Neuron (in vitro differentiated cells): Measurements from ENCODE around the gene C1GALT1C1.

ENCODE experiments used
- H2AFZ ChIP-seq: one replicate; pipeline ENCODE4 v1.6.1; 2013; ENCODE audit warnings: low read depth, mild to moderate bottlenecking, inconsistent platforms, low read length, moderate library complexity
- H3K27me3 ChIP-seq: one replicate; pipeline ENCODE4 v1.6.1; 2013; ENCODE audit warnings: low read length; ENCODE audit not compliant: insufficient read depth
- H3K36me3 ChIP-seq: one replicate; pipeline ENCODE4 v1.6.1; 2013; ENCODE audit warnings: low read length; ENCODE audit not compliant: insufficient read depth
- H3K4me1 ChIP-seq: one replicate; pipeline ENCODE4 v1.6.1; 2013; ENCODE audit warnings: low read length; ENCODE audit not compliant: insufficient read depth
- H3K4me3 ChIP-seq: 2 replicates; pipeline ENCODE4 v1.5.1; 2013; ENCODE audit warnings: mild to moderate bottlenecking, low read length, moderate library complexity
- H3K9me3 ChIP-seq: one replicate; pipeline ENCODE4 v1.6.1; 2013; ENCODE audit warnings: low read length

Gene C1GALT1C1

DNA sequence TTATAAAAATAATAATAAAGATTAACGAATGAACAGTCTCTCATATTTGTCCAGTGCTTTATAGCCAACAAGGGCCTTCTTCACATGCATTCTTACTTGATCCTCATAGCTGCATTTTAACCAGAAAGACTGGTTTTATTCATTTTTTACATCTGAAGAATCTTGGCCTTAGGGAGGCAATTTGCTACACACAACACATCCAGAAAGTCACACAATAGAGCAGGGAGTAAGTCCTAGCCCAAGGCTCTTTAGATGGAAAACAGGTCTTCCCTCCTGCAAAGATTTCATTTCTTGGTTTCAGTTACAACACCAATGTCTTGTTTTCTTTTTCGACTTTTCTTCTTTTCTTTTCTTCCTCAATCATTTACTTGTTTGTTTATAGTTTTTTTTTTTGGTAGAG, 13.0 kb upstream of the C1GALT1C1 start:
- Histone ChIP-seq H3K4me1 (no peaks in the 10 kb centered on the region), H3K9me3 (no peaks in the 10 kb centered on the region), H3K36me3 (no peaks in the 10 kb centered on the region), H3K4me3 (no peak overlapping the region), H3K27me3 (no peaks in the 10 kb centered on the region), H2AFZ (no peak overlapping the region)

DNA sequence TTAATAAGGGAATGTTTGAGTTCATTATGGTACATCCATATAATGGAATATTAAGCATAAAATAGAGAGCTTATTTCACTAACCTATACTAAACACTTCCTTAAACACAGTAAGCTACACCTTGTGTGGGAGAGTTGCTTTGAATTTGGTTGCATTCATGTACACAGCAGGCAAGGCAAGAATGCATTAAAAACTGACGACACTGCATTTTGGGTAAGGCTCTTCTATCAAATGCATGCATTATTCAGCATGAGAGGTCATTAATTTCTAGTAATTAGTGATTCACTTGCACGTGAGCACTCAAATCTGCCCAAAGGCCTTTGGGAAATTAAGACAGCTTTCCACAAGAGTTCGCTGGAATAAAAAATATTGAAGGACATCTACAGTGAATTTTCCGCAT, 8.8 kb upstream of the C1GALT1C1 start:
- Histone ChIP-seq H3K4me1 (no peaks in the 10 kb centered on the region), H3K9me3 (no peaks in the 10 kb centered on the region), H3K36me3 (no peaks in the 10 kb centered on the region)

DNA sequence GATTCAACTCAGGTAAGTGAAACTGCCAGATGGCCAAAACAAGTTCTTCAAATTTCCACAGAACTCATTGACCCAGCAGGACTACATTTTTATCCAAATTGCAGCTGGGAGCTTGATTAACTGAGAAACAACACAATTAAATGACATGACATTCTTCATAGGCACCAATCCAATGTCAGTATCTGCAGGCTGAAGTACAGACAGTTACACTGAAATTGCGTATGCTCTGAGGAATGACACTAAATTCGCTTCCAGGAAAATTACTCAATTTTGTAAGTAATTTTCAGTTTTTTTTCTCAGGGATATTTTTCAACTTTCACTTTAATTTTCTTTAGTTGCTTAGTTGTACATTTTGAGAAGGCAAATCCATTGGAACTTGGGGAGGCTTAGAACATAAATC, 4.5 kb downstream of the C1GALT1C1 start:
- no peak overlapping the region for H3K4me3 ChIP-seq
- H3K36me3 ChIP-seq, result no peaks in the 10 kb centered on the region
- no peaks in the 10 kb centered on the region for H3K27me3 ChIP-seq
- no peak overlapping the region for H2AFZ ChIP-seq
- H3K9me3 ChIP-seq, result no peaks in the 10 kb centered on the region
- H3K4me1 ChIP-seq, result peaks cover 4% of the 10 kb centered on the region

More for the DNA sequence above, 8.8 kb upstream of the C1GALT1C1 start:
- Histone ChIP-seq H2AFZ (no peak overlapping the region), H3K27me3 (no peaks in the 10 kb centered on the region), H3K4me3 (no peak overlapping the region)

DNA sequence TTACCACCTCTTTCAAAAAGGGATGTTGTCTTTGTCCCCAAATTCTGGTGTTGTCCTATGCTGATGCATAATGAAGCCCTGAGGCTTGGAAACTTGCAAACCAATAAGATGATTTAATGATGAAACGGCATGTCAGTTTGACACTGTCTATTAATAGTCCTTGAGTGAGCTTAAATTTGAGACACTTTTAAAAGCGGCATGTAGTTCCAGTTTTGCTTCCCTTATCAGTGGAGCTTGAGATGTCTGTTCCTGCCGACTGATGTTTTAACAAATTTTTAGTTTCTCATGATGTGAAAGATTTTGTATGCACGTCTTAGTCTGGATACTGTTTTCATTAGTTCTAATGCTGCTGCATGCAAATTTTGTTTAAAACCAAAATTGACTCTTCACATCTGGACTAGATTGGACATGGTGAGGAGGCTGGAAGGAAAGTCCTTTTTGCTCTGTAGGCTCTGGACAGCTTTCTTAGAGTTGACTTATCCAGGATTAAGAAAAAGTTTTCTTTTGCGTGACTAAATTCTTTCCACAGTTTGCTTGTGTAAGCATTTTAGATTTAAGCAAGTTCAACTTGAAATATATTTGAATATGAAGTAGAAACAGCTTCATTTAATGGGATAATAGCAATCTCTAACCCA, 11.7 kb downstream of the C1GALT1C1 start:
- no peak overlapping the region for H3K4me3 ChIP-seq
- no peaks in the 10 kb centered on the region for H3K9me3 ChIP-seq
- H2AFZ ChIP-seq, result no peak overlapping the region
- no peaks in the 10 kb centered on the region for H3K4me1 ChIP-seq
- peaks cover 5% of the 10 kb centered on the region for H3K36me3 ChIP-seq
- no peaks in the 10 kb centered on the region for H3K27me3 ChIP-seq

DNA sequence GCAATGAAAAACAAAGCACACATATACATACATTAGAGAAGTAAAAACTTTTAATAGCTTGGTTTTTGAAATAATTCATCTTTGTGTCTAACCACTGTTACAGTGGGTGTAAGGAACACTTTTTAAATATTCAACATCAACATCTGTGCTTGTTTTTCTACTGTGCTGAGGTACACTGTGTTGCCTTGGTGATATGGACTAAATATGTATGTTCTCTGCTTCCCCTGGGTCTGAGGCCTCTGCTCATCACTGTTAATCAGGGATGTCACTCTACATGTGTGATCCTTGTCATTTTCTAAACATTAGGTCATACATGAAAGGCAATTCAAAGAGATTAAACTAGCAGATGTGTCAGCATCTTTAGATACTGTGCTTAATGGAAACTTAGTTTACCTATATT, 15.0 kb downstream of the C1GALT1C1 start:
- Histone ChIP-seq H3K4me1 (no peaks in the 10 kb centered on the region), H3K36me3 (peaks cover 14% of the 10 kb centered on the region), H2AFZ (no peak overlapping the region), H3K27me3 (no peaks in the 10 kb centered on the region), H3K9me3 (no peaks in the 10 kb centered on the region), H3K4me3 (no peak overlapping the region)

DNA sequence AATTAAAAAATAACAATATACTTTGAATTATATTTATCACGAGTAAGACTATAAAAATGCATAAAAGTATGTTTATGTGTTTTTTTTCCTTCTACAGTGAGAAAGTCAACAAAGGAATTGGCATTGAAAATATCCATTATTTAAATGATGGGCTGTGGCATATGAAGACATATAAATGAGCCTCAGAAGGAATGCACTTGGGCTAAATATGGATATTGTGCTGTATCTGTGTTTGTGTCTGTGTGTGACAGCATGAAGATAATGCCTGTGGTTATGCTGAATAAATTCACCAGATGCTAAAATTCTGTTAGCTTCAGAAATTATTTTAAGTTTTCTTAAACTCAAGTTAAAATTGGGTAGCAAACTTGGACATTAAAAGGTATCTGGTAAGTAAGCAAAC, 17.8 kb downstream of the C1GALT1C1 start:
- no peak overlapping the region for H2AFZ ChIP-seq
- H3K36me3 ChIP-seq, result peaks cover 14% of the 10 kb centered on the region
- no peaks in the 10 kb centered on the region for H3K9me3 ChIP-seq
- H3K4me1 ChIP-seq, result no peaks in the 10 kb centered on the region
- H3K27me3 ChIP-seq, result no peaks in the 10 kb centered on the region
- no peak overlapping the region for H3K4me3 ChIP-seq

DNA sequence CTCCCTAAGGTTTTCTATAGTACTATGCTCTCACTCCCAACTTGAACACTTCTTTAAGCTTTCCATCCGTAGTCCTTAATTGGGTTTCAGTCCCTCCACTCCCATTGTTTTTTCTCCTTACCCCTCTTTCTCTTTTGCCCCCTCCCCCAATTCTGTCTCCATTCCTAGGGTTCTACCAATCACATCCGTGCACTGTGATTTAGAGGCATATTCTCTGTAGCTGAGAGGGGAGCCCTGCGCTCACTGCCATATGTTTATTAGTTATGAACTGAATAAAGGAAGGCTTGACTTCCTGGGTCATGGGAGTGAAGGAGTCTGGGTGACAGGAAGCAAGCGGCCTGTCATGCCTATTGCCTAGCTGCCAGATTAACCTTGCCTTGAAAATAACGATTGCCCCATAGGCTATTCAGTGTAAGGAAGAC, 25.5 kb downstream of the C1GALT1C1 start:
- no peaks in the 10 kb centered on the region for H3K36me3 ChIP-seq
- H3K27me3 ChIP-seq, result no peaks in the 10 kb centered on the region
- peak overlapping the region; percentile 63 for H3K4me3 ChIP-seq
- H3K4me1 ChIP-seq, result peaks cover 3% of the 10 kb centered on the region
- no peak overlapping the region for H2AFZ ChIP-seq
- no peaks in the 10 kb centered on the region for H3K9me3 ChIP-seq

DNA sequence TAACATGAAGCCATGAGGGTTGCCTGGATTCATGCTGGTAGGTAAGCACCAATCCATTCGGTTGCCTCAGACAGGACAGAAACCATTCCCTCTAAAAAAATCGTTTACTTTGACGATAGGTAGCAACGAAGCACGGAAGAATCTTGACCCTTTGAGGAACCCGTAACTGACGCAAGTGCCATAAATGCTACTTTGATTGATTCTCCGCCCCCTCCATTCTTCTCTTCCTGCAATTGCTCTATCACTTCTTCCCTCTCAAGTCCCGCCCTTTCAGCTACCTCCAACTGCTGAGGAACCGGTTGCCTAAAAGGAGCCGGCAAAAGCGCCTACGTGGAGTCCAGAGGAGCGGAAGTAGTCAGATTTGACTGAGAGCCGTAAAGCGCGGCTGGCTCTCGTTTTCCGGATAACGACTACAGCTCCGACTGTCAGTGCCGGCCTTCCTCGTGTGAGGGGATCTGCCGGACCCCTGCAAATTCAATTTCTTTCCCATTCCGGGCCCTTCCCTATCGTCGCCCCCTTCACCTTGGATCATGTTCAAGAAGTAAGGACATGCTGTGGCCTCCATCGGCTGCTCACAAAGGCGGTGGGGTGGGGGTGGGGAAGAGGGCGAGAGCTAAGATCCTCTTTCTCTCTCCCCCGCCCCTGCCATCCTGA, 26.0 kb downstream of the C1GALT1C1 start, which contains the start of gene MCTS1:
Gene MCTS1, plus strand, starts transcription at position 395 of the 654 bp plus-strand sequence. Its CDS starts 136 bp downstream, at position 531.
- Histone ChIP-seq H2AFZ (no peak within 1 kb of the TSS), H3K9me3 (no peaks in the 10 kb centered on the region), H3K4me1 (peaks cover 3% of the 10 kb centered on the region), H3K4me3 (peak within 1 kb of the TSS; percentile 63), H3K27me3 (no peaks in the 10 kb centered on the region), H3K36me3 (no peaks in the 10 kb centered on the region)

DNA sequence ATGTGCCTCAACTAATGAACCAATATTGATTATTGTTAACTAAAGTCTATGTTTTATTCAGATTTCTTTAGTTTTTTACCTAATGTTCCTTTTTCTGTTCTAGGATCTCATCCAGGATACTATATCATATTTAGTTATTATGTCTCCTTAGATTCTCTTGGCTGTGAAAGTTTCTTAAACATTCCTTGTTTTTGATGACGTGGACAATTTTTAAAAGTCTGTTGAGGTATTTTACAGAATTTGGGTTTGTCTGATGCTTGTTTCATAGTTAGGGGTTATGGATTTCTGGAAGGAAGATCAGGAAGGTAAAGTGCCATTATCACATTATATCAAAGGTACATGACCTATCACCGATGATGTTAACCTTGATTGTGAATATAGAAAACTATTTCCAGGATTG, 44.2 kb downstream of the C1GALT1C1 start:
- Histone ChIP-seq H3K4me1 (no peaks in the 10 kb centered on the region), H3K9me3 (no peaks in the 10 kb centered on the region), H3K4me3 (no peak overlapping the region), H3K27me3 (no peaks in the 10 kb centered on the region), H3K36me3 (no peaks in the 10 kb centered on the region), H2AFZ (no peak overlapping the region)
